ENCODE results near the gene RPS6KC1. TPM values are rescaled to one million over a fixed set of nuclear protein-coding genes. Genes with fewer than 3 reads are reported as not detected.

RPS6KC1 gene
- total and polyA plus RNA-seq, 9 of the 15 experiments (the other 6 are each of a cell fraction or from before 2014, with no cell fraction given): 4.3 to 34.6 (median 20.9) TPM

DNA sequence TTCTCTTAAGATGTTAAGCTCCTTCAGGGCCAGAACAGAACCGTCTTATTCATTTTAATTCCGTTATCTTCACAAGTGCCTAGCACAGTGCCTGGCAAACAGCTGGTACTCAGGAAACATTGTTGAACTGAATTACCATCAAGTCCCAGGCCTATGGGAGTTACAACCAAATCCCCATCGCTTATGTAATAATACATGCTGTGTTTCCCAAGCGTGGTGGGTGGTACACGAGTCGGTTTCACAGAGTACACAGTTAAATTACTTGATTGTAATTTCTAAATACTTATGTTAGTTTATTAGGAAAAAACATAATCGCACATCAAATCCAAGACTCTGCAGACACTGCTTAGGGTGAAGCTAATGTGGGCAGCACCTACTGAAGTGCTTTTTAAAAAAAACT lies 36.4 kb upstream of the RPS6KC1 start (continued):
- TF ChIP-seq CUX1 (CRISPR knock-in tag; IDR thresholded peaks at IDR 0.05): no peak
- TF ChIP-seq TAF9B (IDR thresholded peaks at IDR 0.05; ENCODE audit: partially characterized antibody): peak; percentile 21
- no peak for TF ChIP-seq RHOXF2B (CRISPR knock-in tag; conservative IDR thresholded peaks at IDR 0.05)
- no peak for TF ChIP-seq SIN3B (IDR thresholded peaks at IDR 0.05; ENCODE audit: low read depth)
- TF ChIP-seq KLF16 (IDR thresholded peaks at IDR 0.05): no peak
- TF ChIP-seq DNMT1 (IDR thresholded peaks at IDR 0.05): no peak
- TF ChIP-seq ZC3H11A (IDR thresholded peaks at IDR 0.05; ENCODE audit: low read depth, low read length): no peak
- TF ChIP-seq RFX1 (IDR thresholded peaks at IDR 0.05): no peak
- no peak for TF ChIP-seq ZC3H8 (IDR thresholded peaks at IDR 0.05)
- 0 out of 2 replicates have a peak, but pooled peaks have one; percentile 5 for TF ChIP-seq BCOR (IDR thresholded peaks at IDR 0.05)
- no peak for TF ChIP-seq GABPB2 (CRISPR knock-in tag; conservative IDR thresholded peaks at IDR 0.05)
- TF ChIP-seq, protein P1, sequence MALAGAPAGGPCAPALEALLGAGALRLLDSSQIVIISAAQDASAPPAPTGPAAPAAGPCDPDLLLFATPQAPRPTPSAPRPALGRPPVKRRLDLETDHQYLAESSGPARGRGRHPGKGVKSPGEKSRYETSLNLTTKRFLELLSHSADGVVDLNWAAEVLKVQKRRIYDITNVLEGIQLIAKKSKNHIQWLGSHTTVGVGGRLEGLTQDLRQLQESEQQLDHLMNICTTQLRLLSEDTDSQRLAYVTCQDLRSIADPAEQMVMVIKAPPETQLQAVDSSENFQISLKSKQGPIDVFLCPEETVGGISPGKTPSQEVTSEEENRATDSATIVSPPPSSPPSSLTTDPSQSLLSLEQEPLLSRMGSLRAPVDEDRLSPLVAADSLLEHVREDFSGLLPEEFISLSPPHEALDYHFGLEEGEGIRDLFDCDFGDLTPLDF (CRISPR knock-in tag; IDR thresholded peaks at IDR 0.05): no peak
- no peak for TF ChIP-seq POLR2AphosphoS2 (IDR thresholded peaks at IDR 0.05; ENCODE audit: low read length)
- no peak for TF ChIP-seq RBM39 (optimal IDR thresholded peaks at IDR 0.05; ENCODE audit: low read depth, low read length)
- no peak for TF ChIP-seq GTF2A2 (tag; IDR thresholded peaks at IDR 0.05)
- TF ChIP-seq ZZZ3 (IDR thresholded peaks at IDR 0.05): 0 out of 2 replicates have a peak, but pooled peaks have one; percentile 18
- TF ChIP-seq DACH1 (IDR thresholded peaks at IDR 0.05; ENCODE audit: partially characterized antibody): no peak
- TF ChIP-seq KDM1A (IDR thresholded peaks at IDR 0.05): peak in 1 of 2 experiments; percentile 4; a peak in 2 of 4 replicates
- TF ChIP-seq, protein P2, sequence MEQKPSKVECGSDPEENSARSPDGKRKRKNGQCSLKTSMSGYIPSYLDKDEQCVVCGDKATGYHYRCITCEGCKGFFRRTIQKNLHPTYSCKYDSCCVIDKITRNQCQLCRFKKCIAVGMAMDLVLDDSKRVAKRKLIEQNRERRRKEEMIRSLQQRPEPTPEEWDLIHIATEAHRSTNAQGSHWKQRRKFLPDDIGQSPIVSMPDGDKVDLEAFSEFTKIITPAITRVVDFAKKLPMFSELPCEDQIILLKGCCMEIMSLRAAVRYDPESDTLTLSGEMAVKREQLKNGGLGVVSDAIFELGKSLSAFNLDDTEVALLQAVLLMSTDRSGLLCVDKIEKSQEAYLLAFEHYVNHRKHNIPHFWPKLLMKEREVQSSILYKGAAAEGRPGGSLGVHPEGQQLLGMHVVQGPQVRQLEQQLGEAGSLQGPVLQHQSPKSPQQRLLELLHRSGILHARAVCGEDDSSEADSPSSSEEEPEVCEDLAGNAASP (IDR thresholded peaks at IDR 0.05): no peak
- 0 out of 2 replicates have a peak, but pooled peaks have one; percentile 46 for TF ChIP-seq NR1H2 (CRISPR knock-in tag; IDR thresholded peaks at IDR 0.05)
- TF ChIP-seq XRCC3 (IDR thresholded peaks at IDR 0.05): no peak
- no peak for TF ChIP-seq KLF13 (tag; IDR thresholded peaks at IDR 0.05; ENCODE audit: borderline replicate concordance, low read depth)
- no peak for TF ChIP-seq ZNF778 (CRISPR knock-in tag; IDR thresholded peaks at IDR 0.05)
- TF ChIP-seq ELF2 (CRISPR knock-in tag; IDR thresholded peaks at IDR 0.05): no peak

Data from K562 (cell line).